SU-DHL-6 (cell line): ENCODE results near the gene TOX2.

Experiments used
- H2AFZ ChIP-seq: fragments of 200-600 bp; sonication (generic); 2 replicates; pipeline ENCODE4 v1.6.1; 2014; ENCODE audit warnings: low read depth, mild to moderate bottlenecking, moderate library complexity, mixed read lengths, antibody characterized with exemption, low read length; ENCODE audit not compliant: severe bottlenecking
- H3F3A ChIP-seq: fragments of 200-600 bp; shearing (Covaris generic); 2 replicates; pipeline ENCODE4 v1.6.0; 2016; ENCODE audit warnings: antibody characterized with exemption, mild to moderate bottlenecking; ENCODE audit not compliant: insufficient read depth
- H3K27ac ChIP-seq: fragments of 200-600 bp; sonication (generic); 2 replicates; pipeline ENCODE4 v1.5.1; 2016; ENCODE audit warnings: low read depth, mild to moderate bottlenecking, low read length, moderate library complexity, mixed read lengths
- H3K27me3 ChIP-seq: fragments of 200-600 bp; sonication (generic), shearing (Covaris generic); 2 replicates; pipeline ENCODE4 v1.6.0; 2014; ENCODE audit warnings: mild to moderate bottlenecking, low read length
- H3K36me3 ChIP-seq: fragments of 200-600 bp; sonication (generic); 2 replicates; pipeline ENCODE4 v1.6.1; 2014; ENCODE audit warnings: mild to moderate bottlenecking, low read length, mixed read lengths
- H3K4me2 ChIP-seq: fragments of 300-600, 200-600 bp; shearing (Covaris generic), sonication (generic); 2 replicates; pipeline ENCODE4 v1.6.0; 2014; ENCODE audit warnings: low read length, low read depth, mild to moderate bottlenecking; ENCODE audit not compliant: poor library complexity, severe bottlenecking
- H3K4me3 ChIP-seq: fragments of 200-600 bp; sonication (generic); 2 replicates; pipeline ENCODE4 v1.5.1; 2014; ENCODE audit warnings: antibody characterized with exemption, low read length, mild to moderate bottlenecking, mixed read lengths; ENCODE audit not compliant: insufficient read depth, poor library complexity, severe bottlenecking
- H3K79me2 ChIP-seq: fragments of 200-600 bp; sonication (generic); 2 replicates; pipeline ENCODE4 v1.6.1; 2014; ENCODE audit warnings: mild to moderate bottlenecking, low read length, moderate library complexity; ENCODE audit not compliant: insufficient read depth
- H3K9ac ChIP-seq: fragments of 200-600 bp; sonication (generic); 2 replicates; pipeline ENCODE4 v1.7.0; 2014; ENCODE audit warnings: mild to moderate bottlenecking, low read length
- H3K9me2 ChIP-seq: fragments of 200-600 bp; sonication (generic); replicated peaks from 2 replicates; pipeline ENCODE4 v1.6.1; 2014; ENCODE audit warnings: low read length; ENCODE audit not compliant: insufficient read depth
- H3K9me3 ChIP-seq: fragments of 200-600 bp; sonication (generic); 2 replicates; pipeline ENCODE4 v1.6.1; 2014; ENCODE audit warnings: low read length, mixed read lengths; ENCODE audit not compliant: insufficient read depth
- H4K20me1 ChIP-seq: fragments of 200-600 bp; sonication (generic); 2 replicates; pipeline ENCODE4 v1.6.1; 2014; ENCODE audit warnings: low read depth, mild to moderate bottlenecking, antibody characterized with exemption, low read length, moderate library complexity, mixed read lengths
- CTCF ChIP-seq: fragments of 200-600 bp; sonication (generic); IDR thresholded peaks from one replicate; pipeline ENCODE4 v1.5.1; 2017; ENCODE audit warnings: antibody characterized with exemption, mild to moderate bottlenecking, low read length, moderate library complexity; ENCODE audit not compliant: insufficient read depth, poor library complexity, severe bottlenecking
- EZH2phosphoT487 ChIP-seq: fragments of 200-600 bp; sonication (generic), shearing (Covaris generic); conservative IDR thresholded peaks from 2 replicates; pipeline ENCODE4 v1.6.1; 2018; ENCODE audit warnings: mild to moderate bottlenecking, antibody characterized with exemption, low read length, moderate library complexity, mixed read lengths

Gene TOX2

GRCh38 chr20:43949741-43950618 is 35.3 kb downstream of the TOX2 start:
- TF ChIP-seq EZH2phosphoT487 = no peak
- no peak for TF ChIP-seq CTCF
- H3K9me3 ChIP-seq = no peaks in the 10 kb centered on the region
- H3K4me3 ChIP-seq = no peak overlapping the region
- H3K79me2 ChIP-seq = no peaks in the 10 kb centered on the region
- no peak overlapping the region for H2AFZ ChIP-seq
- H3K9ac ChIP-seq = no peak overlapping the region
- no peak overlapping the region for H3K27ac ChIP-seq
- no peak overlapping the region for H3K4me2 ChIP-seq
- no peaks in the 10 kb centered on the region for H3K9me2 ChIP-seq
- H3F3A ChIP-seq = no peaks in the 10 kb centered on the region
- no peaks in the 10 kb centered on the region for H3K27me3 ChIP-seq
- H3K36me3 ChIP-seq = no peaks in the 10 kb centered on the region
- no peaks in the 10 kb centered on the region for H4K20me1 ChIP-seq

- Histone ChIP-seq H3K9ac (no peak overlapping the region), H4K20me1 (no peaks in the 10 kb centered on the region), H3K9me3 (no peaks in the 10 kb centered on the region), H3K9me2 (no peaks in the 10 kb centered on the region), H3F3A (no peaks in the 10 kb centered on the region), H2AFZ (no peak overlapping the region), H3K27me3 (no peaks in the 10 kb centered on the region), H3K27ac (no peak overlapping the region), H3K4me2 (no peak overlapping the region), H3K4me3 (no peak overlapping the region), H3K79me2 (no peaks in the 10 kb centered on the region), H3K36me3 (no peaks in the 10 kb centered on the region)
- TF ChIP-seq CTCF = no peak
- no peak for TF ChIP-seq EZH2phosphoT487
Observed at GRCh38 chr20:43953919-43954592, 39.4 kb downstream of the TOX2 start.

- H3K36me3 ChIP-seq = no peaks in the 10 kb centered on the region
- H3K27me3 ChIP-seq = no peaks in the 10 kb centered on the region
- no peaks in the 10 kb centered on the region for H3K9me2 ChIP-seq
- H3K79me2 ChIP-seq = no peaks in the 10 kb centered on the region
- H3K9me3 ChIP-seq = no peaks in the 10 kb centered on the region
- no peak overlapping the region for H2AFZ ChIP-seq
- H3K4me2 ChIP-seq = no peak overlapping the region
- no peak overlapping the region for H3K27ac ChIP-seq
- H3K9ac ChIP-seq = no peak overlapping the region
- no peak for TF ChIP-seq EZH2phosphoT487
- TF ChIP-seq CTCF = no peak
- H4K20me1 ChIP-seq = no peaks in the 10 kb centered on the region
- H3K4me3 ChIP-seq = no peak overlapping the region
- no peaks in the 10 kb centered on the region for H3F3A ChIP-seq
Observed at GRCh38 chr20:43954704-43955061, 40.0 kb downstream of the TOX2 start.
